ENCODE data around the gene ATRIP.

ATRIP gene

DNA sequence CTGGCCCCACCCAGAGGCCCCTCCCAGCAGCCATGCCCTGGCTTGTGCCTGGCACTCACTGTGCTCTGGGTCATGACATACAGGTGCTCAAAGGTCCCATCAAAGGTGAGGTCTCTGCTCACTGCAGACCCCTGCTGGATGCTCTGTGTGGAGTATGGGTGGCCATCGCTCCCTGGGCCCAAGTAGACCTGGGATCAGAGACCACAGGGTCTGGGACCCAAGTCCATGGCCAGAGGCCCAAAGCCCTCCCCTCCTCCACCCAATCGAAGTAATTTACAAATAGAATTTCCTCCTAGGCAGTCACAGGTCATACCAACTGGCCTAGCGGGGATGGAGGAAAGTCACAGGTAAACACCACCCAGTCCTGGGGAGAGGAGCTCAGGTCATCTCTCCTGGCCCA, 24.3 kb upstream of the ATRIP start:
- in situ Hi-C loops (cut with HindIII; ENCODE audit: low sequenced_read_pairs): no loop called here

DNA sequence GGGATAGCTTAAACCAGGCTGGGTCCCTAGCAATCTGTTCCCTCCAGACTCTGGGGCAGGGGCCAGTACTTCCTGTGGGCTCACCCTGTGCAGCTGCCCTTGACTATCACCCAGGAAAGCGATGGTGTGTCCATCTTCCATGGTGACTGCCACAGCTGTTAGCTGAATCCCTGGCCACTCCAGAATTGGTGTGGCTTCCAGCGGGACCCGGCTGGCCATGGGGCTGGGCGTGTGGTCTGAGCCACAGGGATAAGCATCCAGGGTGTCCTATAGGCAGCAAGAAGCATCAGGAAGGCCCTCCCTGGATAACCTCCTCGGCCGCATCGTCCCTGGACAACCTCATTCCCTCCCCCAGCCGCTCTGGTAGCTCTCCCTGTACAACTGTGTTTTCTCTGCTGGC, 23.9 kb upstream of the ATRIP start:
- in situ Hi-C loops (cut with HindIII; ENCODE audit: low sequenced_read_pairs): no loop called here

DNA sequence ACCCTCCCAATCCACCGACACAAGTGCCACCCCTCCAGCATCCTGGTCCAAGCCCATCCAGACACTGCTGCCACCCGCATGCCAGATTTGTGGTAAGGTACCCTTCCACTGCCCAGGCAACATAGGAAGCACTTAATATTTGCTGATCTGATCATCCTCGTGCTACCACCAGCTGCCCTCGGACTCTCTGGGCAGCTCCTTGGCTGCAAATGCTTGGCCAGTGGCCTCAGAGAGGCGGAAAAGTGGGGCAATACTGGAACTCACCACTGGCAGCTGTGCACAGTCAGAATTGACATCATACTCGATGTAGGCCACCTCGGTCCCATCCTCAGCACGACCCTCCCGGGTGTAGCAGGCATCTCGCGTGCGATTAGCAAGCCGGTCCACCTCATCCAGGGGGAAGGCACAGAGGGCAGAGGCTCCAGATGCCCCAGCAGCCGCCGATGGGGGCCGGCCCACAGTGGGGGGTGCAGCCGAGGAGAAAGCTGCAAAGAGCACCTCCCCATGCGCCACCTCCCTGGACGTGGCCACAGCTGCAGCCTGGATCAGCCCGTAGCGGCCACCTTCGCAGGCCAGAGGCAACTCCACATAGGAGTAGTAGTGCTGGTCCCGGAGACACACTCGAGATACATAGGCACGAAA, 23.2 kb upstream of the ATRIP start:
- in situ Hi-C loops (cut with HindIII; ENCODE audit: low sequenced_read_pairs): no loop called here

DNA sequence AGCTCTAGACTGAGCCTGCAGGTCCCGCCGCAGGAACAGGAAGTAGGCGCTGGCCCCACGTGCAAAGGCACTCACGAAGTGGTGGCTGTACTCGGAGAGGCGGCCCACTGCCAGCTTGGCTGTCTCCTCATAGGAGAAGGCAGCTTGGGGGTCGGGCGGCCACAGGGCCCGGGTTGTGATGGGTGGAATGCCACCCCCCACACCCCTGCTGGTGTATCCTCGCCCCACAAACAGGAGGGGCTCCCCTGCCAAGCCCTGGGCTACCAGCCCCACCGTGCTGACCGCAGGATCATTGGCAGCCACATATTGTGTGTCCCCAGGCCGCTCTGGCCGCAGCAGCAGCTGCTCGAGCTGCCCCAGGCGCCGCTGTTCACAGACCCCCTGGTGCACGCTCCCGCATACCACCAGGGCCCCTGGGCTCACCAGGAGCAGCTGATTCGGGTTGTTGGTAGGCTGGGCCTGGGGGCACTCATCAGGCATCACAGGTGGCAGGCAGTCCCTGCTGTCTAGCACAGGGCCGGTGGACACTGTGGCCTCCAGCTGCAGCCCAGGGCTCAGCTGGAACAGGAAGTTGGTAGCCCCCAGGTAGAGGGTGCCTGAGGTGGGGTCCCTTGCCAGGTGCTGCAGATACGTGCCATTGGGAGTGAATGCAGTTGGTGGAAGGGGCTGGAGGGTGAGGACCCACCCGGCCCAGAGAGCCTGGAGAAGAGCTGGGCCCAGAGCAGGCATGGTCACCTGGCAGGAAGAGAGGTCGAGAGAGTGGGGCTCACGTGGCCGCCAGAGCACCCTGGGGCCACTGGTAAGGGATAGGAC, 22.4 kb upstream of the ATRIP start:
- in situ Hi-C loops (cut with HindIII; ENCODE audit: low sequenced_read_pairs): no loop called here

DNA sequence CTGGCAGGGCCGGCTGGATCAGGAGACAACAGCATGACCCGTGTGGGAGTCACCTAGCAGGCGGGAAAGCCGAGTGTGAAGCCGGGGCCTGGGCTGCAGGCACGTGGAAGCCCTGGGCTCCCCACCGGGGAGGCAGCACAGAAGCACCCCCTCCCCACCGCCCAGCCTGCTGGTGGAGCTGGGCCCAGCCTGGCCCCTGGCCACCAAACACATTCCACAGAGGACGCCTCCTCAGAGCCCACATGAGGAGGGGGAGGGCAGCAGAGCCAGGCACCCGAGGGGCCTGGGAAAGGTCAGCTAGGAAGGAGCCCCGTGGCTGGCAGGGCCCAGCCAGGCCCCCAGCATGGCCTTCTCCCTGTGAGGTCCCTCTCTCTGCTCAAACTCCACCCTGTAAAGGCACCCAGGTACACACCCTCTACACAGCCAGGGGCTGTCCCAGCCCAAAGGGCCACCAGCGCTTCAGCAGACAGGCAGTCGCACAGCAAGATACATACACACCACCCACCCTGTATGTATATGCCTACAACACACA, 21.2 kb upstream of the ATRIP start:
- in situ Hi-C loops (cut with HindIII; ENCODE audit: low sequenced_read_pairs): no loop called here

DNA sequence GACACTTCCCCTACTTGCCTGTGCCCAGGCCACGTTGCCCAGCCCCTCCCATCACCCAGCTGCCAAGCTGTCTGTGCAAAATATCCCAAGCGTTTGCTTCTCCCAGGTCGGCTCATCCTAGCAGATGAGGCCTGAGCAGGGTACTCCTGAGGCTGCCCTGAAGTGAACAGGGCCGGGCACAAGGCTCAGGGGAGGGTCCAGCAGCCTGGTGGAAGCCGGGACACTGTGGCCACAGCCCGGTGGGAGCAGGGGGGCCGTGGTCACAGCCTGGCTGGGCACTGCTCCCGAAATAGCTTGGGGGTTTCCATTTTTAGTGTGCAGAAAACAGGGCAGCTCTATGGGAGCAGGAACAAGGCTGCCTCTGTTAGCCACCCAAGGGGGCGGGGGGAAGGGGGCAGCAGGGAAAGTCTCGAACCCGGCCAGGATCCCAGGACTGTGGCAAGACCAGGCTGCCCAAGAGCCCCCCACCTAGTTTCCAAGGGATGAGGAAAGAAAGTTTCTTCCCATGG, 20.1 kb upstream of the ATRIP start:
- in situ Hi-C loops (cut with HindIII; ENCODE audit: low sequenced_read_pairs): no loop called here

DNA sequence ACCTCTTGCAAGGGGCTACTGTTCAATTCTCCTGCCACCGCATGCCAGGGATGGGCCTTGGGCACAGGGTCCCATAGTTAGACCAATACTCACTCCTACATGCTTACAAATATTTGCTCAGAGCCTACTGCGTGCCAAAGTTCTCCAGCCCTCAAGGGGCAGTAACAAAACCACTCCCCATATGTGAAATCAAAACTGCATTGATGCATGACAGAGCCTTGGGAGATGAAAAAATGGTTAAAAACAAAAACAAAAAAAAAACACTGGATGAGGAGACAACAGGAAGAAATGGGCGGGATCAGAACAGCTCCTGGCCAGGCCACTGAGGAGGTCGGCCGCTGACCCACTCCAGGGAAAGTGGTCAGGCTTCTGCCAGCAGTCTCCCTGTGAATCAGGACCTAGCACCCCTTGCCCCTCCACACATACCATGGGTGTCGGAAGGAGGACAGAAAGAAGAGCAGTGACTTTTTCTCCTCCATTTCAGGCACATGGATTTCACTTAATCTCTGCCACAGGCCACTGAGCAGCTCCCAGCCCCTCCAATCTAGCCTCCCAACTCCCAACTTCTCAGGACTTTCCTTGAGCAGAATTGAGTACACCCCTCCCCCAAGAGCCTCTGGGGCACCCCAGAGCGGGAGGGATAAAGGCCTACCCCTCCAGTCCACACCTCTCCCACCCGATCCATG, 19.4 kb upstream of the ATRIP start:
- in situ Hi-C loops (cut with HindIII; ENCODE audit: low sequenced_read_pairs): no loop called here

DNA sequence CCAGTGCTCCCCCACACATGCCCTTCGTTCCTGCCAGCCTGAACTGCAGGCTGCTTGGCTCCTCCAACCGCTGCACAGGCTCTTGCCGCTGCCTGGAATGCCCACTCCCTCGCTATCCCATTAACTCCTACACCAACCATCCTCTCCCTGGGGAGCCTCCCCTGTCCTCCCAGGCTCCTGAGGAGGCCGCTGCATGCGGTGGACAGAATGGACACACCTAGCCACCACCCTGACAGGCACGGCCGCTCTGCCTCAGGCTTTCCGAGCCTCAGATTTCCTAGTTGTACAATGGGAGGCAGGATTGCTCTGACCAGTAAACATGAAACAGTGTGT, 18.9 kb upstream of the ATRIP start:
- in situ Hi-C loops (cut with HindIII; ENCODE audit: low sequenced_read_pairs): no loop called here

DNA sequence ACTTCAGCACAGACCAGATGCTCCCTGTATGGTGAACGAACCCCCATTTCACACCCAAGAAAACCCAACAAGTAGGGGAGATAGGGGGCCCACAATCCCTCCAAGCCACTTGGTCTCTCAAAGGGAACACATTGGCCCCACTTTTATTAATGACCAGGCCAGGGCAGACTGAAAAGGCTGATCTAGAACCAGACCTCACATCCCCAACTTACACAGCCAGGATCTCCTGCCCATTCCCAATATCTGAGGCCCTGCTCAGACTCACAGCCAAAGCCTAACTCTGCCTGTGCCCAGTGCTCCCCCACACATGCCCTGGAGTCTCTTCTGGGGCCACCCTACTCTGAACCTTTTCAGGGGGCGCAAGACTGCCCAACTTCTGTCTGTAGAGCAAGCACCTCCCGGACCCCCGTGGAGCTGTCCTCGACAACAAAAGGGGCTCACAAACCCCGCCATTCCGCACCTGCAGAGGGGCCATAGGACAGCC, 18.4 kb upstream of the ATRIP start:
- in situ Hi-C loops (cut with HindIII; ENCODE audit: low sequenced_read_pairs): no loop called here

DNA sequence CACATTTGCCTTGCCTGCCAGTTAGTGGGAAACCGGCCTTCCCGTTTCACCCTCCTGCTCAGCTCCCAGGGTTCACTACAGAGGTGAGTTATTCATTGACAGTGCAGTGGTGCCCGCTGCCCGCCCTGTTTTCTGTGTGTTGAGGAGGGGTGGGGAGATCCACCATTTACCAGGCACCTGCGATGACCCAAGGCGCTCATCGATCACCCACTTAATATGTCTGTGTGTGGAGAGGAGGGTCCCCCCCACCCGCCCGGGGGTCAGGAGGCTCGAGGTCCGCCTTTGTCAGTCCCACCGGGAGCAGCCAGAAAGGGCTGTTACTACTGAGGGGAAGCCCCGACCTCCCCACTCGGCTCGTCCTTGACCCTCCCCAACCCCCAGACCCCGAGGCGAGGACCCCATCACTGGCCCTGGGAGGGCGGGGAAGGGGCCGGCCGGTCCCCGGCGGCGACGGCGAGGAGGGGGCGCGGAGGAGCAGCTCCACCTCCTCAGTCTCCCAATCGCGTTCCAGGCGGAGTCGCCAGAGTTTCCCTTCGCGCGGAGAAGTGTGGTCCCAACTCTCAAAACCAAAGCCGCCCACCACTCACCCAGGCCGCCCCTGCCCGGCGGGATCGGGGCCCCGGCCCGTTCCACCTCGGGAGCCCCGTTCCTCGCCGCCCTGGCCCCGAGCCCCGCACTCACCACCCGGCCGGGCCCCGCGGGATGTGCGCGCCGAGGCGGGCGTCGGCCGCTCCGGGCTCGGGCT, 17.8 kb upstream of the ATRIP start:
- in situ Hi-C loops (cut with HindIII; ENCODE audit: low sequenced_read_pairs): no loop called here

DNA sequence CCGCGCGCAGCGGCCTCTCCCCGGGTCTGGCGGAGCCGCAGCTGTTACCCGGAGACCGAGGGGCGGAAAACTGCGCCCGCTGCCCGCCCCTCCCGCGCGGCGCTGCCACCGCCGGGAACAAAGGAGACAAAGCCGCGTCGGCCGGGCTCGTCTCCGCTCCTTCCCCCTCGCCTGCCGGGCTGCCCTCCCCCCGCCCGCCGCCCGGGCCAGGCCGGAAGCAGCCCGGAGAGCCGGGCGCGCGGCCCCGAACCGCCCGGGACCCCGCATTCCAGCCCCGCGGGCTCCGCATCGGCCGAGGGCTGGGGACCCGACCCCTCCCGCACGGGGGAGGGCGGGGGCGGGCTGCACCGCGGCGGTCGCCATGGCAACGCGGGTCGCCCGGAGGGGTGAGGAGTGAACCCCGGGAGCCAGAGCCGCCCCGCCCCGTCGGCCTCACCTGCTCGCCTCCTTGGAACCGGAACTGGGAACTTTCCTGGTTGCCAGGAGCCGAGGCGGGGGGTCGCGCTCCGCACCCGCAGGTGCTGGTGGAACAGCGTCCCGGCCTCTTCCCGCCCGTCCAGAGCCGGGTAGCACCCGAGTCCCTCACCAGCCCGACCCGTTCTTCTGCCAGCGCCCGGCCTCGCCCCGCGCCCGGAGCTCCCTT, 17.1 kb upstream of the ATRIP start:
- in situ Hi-C loops (cut with HindIII; ENCODE audit: low sequenced_read_pairs): no loop called here

DNA sequence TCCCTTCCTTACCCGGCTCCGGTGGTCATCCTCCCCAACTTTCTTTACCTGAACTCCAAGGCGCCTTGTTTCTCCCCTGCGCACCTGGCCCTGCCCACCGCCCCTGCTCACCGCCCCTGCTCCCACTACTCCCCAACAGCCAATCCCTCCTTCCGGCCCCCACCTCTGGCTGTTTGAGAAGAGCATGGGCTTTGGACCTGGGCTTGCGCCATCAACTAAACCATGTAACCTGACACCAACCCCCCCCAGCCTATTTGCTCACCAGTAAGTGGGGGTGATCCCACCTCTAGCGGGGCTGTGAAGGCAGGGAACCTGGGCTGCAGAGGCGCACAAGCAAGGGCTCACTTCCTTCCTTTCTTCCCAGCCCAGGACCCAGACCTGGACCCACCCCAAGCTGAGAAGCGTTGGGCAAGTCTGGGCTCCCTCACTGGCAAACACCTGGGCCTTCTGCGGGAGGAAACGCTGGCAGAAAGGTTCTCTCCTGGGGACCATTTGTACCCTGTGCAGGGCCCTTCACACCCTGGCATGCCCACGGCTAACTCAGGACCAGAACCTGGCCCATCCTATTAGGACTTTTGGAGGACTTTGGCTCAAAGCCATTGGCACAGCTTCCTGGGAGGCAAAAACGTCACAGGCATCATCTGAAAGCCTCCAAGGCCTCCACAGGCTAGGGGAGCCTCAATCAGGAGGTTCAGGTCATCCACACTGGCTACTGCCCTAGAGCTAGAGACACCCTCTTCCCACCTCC, 16.4 kb upstream of the ATRIP start, which contains the start of gene PLXNB1:
PLXNB1 (minus strand) TSS at position 127 of the 748 bp plus-strand sequence. CDS start 5,475 bp downstream, outside the sequence.
- in situ Hi-C loops (cut with HindIII; ENCODE audit: low sequenced_read_pairs): loop anchor here (10.0 kb wide), 1 partner anchor 205 kb away; the partner anchor contains the start of gene CAMP

DNA sequence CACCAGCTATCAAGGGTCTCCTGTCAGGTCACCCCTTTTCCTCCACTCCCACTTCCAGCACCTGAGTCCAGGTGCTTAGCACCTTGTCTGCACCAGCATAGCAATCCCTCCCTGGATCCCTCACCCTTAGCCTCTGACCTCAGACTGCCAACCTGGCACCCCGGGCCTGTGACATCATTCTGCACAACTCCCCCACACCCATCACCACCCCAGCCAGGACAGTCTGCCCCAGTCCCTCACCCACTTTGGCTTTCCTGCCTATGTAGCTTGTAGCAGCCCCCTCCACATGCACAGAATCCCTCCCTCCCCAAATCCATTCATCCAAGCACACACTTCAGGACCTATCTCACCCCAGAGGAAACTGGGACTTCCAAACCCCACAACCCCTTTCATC, 15.8 kb upstream of the ATRIP start:
- in situ Hi-C loops (cut with HindIII; ENCODE audit: low sequenced_read_pairs): loop anchor here (10.0 kb wide), 1 partner anchor 206 kb away; the partner anchor contains the start of gene CAMP

DNA sequence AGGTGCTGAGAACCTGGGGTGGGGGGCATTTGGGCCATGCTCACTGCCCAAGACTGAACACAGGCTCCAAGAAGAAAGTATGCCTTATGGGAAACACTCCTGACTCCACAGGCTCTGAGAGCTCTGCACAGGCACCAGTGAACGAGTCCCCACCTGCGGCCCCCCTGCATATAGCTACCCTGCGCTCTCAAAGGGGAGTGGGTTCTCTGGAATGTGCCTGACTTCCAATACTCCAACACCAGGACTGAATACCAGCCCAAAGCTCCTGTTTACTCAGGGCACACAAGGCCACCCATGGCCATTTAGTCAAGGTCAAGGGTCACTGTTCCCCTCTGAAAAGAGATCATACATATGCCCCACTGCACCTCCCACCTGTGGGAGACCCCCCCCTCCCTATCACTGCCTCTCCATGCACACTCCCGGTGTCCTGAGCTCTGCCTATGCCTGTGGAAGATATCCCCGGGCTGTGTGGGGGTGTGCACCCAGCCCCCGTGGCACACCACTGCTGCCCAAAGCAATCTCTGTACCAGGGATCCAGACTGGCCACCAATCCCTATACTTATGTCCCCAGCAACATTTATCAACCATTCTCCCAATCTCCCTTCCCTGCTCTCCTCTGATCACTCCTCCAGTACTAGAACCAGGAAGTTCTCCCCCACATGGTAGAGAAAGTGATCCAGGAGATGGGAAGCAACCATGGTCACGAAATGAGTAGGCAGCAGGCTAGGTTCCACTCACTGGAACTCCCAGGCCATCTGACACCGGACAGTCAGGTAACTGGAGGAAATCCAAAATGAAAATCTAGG, 15.1 kb upstream of the ATRIP start:
- in situ Hi-C loops (cut with HindIII; ENCODE audit: low sequenced_read_pairs): loop anchor here (10.0 kb wide), 1 partner anchor 207 kb away; the partner anchor contains the start of gene CAMP

DNA sequence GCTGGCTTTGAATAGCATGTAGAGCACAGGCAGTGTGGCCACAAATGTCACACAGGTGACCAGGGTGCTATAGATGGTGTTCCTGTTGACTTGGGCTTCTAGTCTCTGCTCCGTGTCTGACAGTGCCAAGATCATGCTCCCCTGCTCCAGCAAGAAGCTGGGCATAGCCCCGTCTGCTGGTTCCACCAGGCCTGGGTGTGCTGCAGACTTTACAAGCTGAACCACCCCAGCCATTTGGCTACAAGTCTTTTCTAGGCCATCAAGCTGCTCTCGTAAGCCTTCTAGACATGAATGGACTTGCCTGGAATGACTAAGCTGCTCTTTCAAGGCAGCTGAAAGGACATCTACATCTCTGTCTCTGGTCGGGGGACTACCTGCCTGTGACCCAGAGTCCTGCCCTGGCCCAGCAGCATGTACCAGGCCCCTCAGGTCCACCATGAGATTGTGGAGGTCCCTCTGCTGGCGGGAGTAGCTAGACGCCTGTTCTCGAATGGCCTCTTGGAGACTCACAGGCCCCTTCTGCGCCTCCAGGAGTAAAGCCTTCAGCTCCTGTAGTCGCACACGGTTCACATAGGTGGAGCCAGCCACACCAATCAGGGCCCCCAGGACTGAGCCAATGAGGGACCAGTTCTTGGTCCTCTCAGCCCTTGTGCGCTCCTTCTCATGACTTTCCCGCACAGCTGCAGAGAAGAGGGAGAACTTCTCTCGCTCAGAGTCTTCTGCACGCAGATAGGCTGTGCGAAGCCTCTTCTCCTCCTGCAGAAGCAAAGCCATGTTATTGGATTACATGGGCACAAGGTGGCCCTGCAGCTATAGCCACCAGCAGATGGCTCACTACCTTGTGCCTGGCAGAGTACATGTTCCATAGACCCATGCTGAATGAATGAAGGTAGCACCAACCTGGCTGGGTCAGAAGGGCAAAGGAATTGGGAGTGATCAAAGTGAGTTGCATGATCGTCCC, 13.8 kb upstream of the ATRIP start:
- in situ Hi-C loops (cut with HindIII; ENCODE audit: low sequenced_read_pairs): loop anchor here (10.0 kb wide), 1 partner anchor 208 kb away; the partner anchor contains the start of gene CAMP

DNA sequence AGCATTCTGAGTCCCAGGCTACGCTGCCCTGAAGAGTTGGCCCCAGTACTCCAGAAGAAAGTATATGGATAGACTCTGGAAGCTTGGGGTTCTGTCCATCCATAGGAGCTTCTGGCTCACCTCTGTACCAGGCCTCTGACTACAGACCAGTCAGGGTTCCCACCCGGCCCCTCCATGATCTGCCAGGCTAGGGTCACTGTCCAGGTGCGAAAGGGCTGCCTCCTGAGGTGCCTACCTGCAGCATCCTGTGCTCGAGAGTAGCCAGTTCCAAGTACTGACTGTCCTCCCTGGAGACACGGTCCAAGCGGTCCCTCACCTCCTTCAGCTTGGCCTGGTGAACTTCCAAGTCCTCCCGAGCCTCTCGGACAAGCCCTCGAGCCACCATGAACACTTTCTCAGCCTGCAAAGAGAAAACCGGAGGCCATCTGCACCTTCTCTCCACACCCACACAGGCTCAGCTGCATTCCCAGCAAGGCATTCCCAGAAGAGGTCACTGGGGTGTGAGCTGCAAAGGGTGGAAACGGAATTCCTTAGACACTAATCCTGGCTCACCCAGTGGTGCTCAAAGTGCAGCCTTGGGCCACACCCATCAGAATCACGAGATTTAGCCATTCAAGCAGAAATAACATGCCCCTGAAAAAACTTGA, 12.9 kb upstream of the ATRIP start:
- in situ Hi-C loops (cut with HindIII; ENCODE audit: low sequenced_read_pairs): loop anchor here (10.0 kb wide), 1 partner anchor 209 kb away; the partner anchor contains the start of gene CAMP
